ENCODE data around the gene SMIM1. TPM values are rescaled to one million over a fixed set of nuclear protein-coding genes. Genes with fewer than 3 reads are reported as not detected.
A peak's percentile ranks its signal among the peaks of the same experiment; 100 is the strongest.
"Not testable (repeated sequence)": the region's sequence is repeated elsewhere in the genome, so short reads cannot be mapped to it uniquely, and the experiment has no call there.

SMIM1 gene
- total RNA-seq, 1 donor from 2014 or later = 6.6 TPM

GRCh38 chr1:3724416-3725030 lies 48.0 kb upstream of the SMIM1 start:
- not testable (repeated sequence) for H3K9me3 Mint-ChIP-seq (ENCODE audit: unreplicated experiment); H3K27ac Mint-ChIP-seq (ENCODE audit: unreplicated experiment); H3K27ac ChIP-seq (ENCODE audit: low read depth, low read length); H3K4me1 ChIP-seq (ENCODE audit: insufficient read depth, low read length); H3K4me3 Mint-ChIP-seq (ENCODE audit: unreplicated experiment); H3K36me3 ChIP-seq (ENCODE audit: insufficient read depth, low read length); H3K79me2 ChIP-seq (ENCODE audit: insufficient read depth, low read length); H3K9ac ChIP-seq (ENCODE audit: low read length); H3K4me3 ChIP-seq (ENCODE audit: insufficient read depth, low read depth, low read length); H4K20me1 ChIP-seq (ENCODE audit: insufficient read depth, low read length); H3K4me1 Mint-ChIP-seq (ENCODE audit: low read depth, unreplicated experiment); H3K27me3 ChIP-seq (ENCODE audit: insufficient read depth, low read length); FAIRE-seq; H3K9me3 ChIP-seq (ENCODE audit: insufficient read depth, low read depth, low read length); H3K36me3 Mint-ChIP-seq (ENCODE audit: low read depth, unreplicated experiment); H2AFZ ChIP-seq (ENCODE audit: low read depth, low read length); H3K4me2 ChIP-seq (ENCODE audit: low read length)
- peak; percentile 86 for TF ChIP-seq CTCF (IDR thresholded peaks at IDR 0.05; ENCODE audit: insufficient read depth, low read depth, low read length)
- peak; percentile 16 for DNase-seq (ENCODE audit: low read depth)
- peaks cover 18% of the 10 kb centered on the region for H3K27me3 Mint-ChIP-seq (ENCODE audit: low read depth, unreplicated experiment)

DNA sequence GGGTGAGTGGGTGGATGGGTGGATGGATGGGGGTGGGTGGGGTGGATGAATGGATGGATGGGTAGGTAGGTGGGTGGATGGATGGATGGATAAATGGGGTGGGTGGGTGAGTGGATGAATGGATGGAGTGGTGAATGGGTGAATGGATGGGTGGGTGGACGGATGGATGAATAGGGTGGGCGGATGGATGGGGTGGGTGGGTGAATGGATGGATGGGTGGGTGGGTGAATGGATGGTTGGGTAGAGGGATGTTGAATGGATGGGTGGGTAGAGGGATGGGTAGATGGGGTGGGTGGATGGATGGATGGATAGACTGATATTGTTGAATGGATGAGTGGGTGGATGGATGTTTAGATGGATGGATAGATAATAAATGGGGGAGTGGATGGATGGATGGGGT lies 47.2 kb upstream of the SMIM1 start:
- Mint-ChIP-seq H3K27me3 (ENCODE audit: low read depth, unreplicated experiment) (peaks cover 17% of the 10 kb centered on the region), H3K4me3 (ENCODE audit: unreplicated experiment) (no peak overlapping the region), H3K27ac (ENCODE audit: unreplicated experiment) (no peak overlapping the region), H3K4me1 (ENCODE audit: low read depth, unreplicated experiment) (no peaks in the 10 kb centered on the region), H3K9me3 (ENCODE audit: unreplicated experiment) (peaks cover 2% of the 10 kb centered on the region), H3K36me3 (ENCODE audit: low read depth, unreplicated experiment) (no peaks in the 10 kb centered on the region)
- FAIRE-seq (no peak), DNase-seq (ENCODE audit: low read depth) (no peak)
- no peaks in the 10 kb centered on the region for H3K27me3 ChIP-seq (ENCODE audit: insufficient read depth, low read length)
- H3K27ac ChIP-seq (ENCODE audit: low read depth, low read length) = no peak overlapping the region
- no peaks in the 10 kb centered on the region for H3K9me3 ChIP-seq (ENCODE audit: insufficient read depth, low read depth, low read length)
- no peak overlapping the region for H3K4me2 ChIP-seq (ENCODE audit: low read length)
- H2AFZ ChIP-seq (ENCODE audit: low read depth, low read length) = no peak overlapping the region
- TF ChIP-seq EZH2 (IDR thresholded peaks at IDR 0.05; ENCODE audit: insufficient read depth, low read length) = no peak
- TF ChIP-seq CTCF (IDR thresholded peaks at IDR 0.05; ENCODE audit: insufficient read depth, low read depth, low read length) = no peak
- H3K79me2 ChIP-seq (ENCODE audit: insufficient read depth, low read length) = no peaks in the 10 kb centered on the region
- H3K9ac ChIP-seq (ENCODE audit: low read length) = no peak overlapping the region
- H4K20me1 ChIP-seq (ENCODE audit: insufficient read depth, low read length) = no peaks in the 10 kb centered on the region
- H3K36me3 ChIP-seq (ENCODE audit: insufficient read depth, low read length) = no peaks in the 10 kb centered on the region
- no peak overlapping the region for H3K4me3 ChIP-seq (ENCODE audit: insufficient read depth, low read depth, low read length)
- H3K4me1 ChIP-seq (ENCODE audit: insufficient read depth, low read length) = no peaks in the 10 kb centered on the region

- H3K36me3 ChIP-seq (ENCODE audit: insufficient read depth, low read length) = no peaks in the 10 kb centered on the region
- no peak overlapping the region for H3K9ac ChIP-seq (ENCODE audit: low read length)
- H3K4me1 Mint-ChIP-seq (ENCODE audit: low read depth, unreplicated experiment) = no peaks in the 10 kb centered on the region
- no peak overlapping the region for H3K4me3 Mint-ChIP-seq (ENCODE audit: unreplicated experiment)
- no peak for DNase-seq (ENCODE audit: low read depth)
- TF ChIP-seq EZH2 (IDR thresholded peaks at IDR 0.05; ENCODE audit: insufficient read depth, low read length) (no peak), CTCF (IDR thresholded peaks at IDR 0.05; ENCODE audit: insufficient read depth, low read depth, low read length) (peak; percentile 4)
- H3K36me3 Mint-ChIP-seq (ENCODE audit: low read depth, unreplicated experiment) = no peaks in the 10 kb centered on the region
- no peaks in the 10 kb centered on the region for H3K9me3 Mint-ChIP-seq (ENCODE audit: unreplicated experiment)
- FAIRE-seq = no peak
- H3K27ac ChIP-seq (ENCODE audit: low read depth, low read length) = no peak overlapping the region
- H2AFZ ChIP-seq (ENCODE audit: low read depth, low read length) = no peak overlapping the region
- peaks cover 6% of the 10 kb centered on the region for H3K27me3 ChIP-seq (ENCODE audit: insufficient read depth, low read length)
- no peaks in the 10 kb centered on the region for H3K79me2 ChIP-seq (ENCODE audit: insufficient read depth, low read length)
- no peak overlapping the region for H3K4me2 ChIP-seq (ENCODE audit: low read length)
- H3K27ac Mint-ChIP-seq (ENCODE audit: unreplicated experiment) = no peak overlapping the region
- no peak overlapping the region for H3K4me3 ChIP-seq (ENCODE audit: insufficient read depth, low read depth, low read length)
- H3K27me3 Mint-ChIP-seq (ENCODE audit: low read depth, unreplicated experiment) = peaks cover 10% of the 10 kb centered on the region
- no peaks in the 10 kb centered on the region for H3K9me3 ChIP-seq (ENCODE audit: insufficient read depth, low read depth, low read length)
- no peaks in the 10 kb centered on the region for H4K20me1 ChIP-seq (ENCODE audit: insufficient read depth, low read length)
- H3K4me1 ChIP-seq (ENCODE audit: insufficient read depth, low read length) = no peaks in the 10 kb centered on the region
Measured at GRCh38 chr1:3727042-3727824, 45.3 kb upstream of the SMIM1 start.
